ENCODE measurements around the gene C11orf21.
A peak's percentile ranks its signal among the peaks of the same experiment; 100 is the strongest.

The C11orf21 gene

GRCh38 chr11:2270322-2271076 lies 31.2 kb downstream of the C11orf21 start, which contains the start of gene ASCL2:
ASCL2 (minus strand) TSS chr11:2270588; CDS start chr11:2270332, 256 bp downstream.
- no peak for DNase-seq

- DNase-seq = peak; percentile 41
These were observed 32.0 kb downstream of the C11orf21 start for GRCh38 chr11:2269601-2270321.

DNA sequence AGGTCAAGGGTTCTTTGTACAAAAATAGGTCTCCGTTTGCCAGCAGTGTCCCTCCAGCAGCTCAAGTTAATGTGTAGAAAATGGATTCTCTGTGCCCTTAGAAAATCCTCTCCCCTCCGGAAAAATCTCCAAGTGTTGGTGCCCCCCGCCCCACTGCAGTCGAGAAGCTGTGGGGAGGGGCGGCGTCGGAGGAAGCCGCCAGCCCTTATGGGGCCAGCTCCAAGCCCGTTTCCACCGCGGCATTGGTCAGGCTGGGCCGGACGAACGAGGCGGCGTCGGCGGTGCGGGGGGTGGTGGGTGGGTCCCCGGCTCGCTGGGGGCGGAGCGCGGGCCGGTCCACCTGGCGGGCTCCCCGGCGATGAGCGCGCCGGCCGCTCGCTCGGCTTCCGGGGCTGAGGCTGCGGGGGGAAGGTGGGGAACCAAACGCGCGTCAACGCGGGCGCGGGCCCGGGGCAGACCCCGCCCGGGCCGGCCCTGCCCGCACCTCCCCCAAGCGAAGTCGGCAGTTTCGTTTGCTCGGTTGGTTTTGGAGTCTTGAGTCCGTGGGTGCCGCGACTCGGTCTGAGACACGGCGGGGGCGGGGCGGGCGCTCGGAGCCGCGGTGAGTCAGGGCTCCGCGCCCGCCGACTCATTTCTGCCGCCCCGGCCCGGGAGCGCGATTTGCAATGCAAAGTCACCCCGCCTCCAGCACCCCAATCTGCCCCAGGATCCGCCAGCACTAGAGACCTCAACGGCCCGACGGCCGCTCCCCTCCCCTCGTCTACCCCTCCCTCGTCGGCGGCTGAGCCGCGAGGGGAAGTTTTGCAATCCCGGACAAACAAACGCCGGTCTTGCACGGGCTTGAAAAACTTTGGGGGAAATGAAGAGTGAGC lies 32.8 kb downstream of the C11orf21 start:
- DNase-seq = peak; percentile 54

DNA sequence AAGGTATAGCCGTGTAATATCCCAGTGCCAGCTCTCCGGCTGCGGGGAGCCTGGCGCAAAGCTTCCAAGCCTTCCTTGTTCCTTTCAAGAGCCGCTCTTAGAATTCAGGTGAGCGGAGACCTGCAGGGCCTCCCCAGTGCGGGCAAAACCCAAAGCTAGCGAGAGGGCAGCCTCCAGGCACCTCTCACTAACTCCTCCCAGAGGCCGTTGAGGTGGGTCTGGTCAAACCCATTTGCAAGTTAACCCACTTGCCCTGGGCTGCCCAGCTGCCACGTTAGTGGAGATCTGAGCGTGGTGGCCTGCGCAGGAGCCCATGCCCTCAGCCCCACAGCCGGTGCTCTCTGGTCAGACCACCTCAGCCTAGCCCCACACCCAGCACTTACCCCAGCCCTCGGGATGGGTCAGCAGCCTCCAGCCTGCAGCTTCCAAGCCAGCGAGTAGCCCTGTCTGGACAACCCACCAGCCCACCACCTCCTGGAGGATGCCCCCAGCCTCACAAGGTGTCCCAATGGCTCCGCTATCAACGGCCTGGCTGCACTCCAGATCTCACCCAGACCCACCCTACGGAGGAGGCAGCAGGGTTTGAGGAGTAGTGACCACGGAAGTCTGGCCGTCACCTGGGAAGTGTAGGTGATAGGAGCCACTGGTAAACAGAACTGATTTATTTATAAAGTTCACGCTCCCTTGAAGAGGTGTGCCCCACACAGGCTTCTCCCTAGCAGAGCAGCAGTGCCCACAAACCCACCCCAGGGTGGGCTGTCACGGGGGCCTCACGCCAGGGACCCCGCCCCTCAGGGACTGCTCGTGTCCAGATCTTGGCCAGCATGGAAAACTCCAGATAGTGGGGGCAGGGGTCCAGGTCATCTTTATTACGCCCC lies 33.6 kb downstream of the C11orf21 start:
- DNase-seq = no peak

DNA sequence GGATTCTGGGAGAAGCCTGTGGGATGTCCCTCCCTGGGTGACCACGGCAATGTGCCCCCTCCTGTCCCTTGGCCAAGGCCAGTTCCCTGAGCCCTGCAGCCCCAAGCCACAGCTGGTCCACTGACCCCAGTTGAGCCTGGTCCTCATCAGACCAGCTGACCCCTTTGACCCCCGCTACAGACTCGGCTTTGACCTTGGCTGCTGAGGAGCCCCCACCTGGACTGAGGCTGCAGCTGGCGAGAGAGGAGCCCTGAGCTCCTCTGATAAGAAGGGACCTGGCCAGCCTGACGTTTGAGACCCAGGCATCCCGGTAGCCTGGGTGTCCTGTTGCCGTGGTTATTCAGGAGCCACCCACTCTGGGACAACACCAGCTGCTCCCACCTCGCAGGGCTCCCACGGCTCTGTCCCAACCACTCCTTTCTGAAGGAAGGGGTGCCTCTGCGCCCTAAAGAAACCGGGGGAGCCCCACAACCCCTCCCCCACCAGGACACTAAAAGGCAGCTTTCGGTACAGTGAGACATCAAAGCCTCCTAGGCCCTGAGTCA lies 34.3 kb downstream of the C11orf21 start:
- no peak for DNase-seq

- no peak for DNase-seq
These were observed 35.0 kb downstream of the C11orf21 start for GRCh38 chr11:2266586-2267305.

- no peak for DNase-seq
These were observed 35.7 kb downstream of the C11orf21 start for GRCh38 chr11:2265854-2266585.

GRCh38 chr11:2265396-2265795 lies 36.3 kb downstream of the C11orf21 start:
- DNase-seq = no peak

DNA sequence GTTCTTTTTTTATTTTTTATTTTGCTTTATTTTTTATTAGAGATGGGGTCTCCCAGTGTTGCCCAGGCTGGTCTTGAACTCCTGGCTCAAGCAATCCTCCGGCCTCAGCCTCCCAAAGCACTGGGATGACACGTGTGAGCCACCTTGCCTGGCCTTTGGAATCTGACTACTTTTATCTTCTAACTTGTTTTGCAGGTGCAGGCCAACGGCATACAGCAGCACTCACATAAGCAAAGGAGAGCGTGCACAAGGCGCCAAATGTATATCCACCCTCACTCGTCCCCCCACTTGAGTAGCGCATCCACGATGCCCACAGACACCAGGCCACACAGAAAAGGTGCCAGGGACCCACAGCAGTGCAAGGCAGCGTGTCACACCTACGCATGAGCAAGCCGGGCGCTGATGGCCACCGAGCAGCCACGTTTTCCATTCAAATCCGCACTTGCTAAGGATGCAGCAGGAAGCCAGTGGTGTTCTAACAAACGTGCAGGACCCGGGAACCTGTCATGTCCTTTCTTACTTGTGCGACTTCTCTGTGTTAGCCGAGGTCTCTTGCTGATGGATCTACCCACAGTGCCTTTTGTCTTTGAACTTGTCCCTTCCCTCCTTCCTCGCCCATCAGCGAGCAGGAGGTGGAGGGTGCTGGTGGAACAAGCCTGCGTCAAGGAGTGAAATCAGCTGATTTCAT lies 37.2 kb downstream of the C11orf21 start:
- no peak for DNase-seq

GRCh38 chr11:2263724-2264360 lies 37.9 kb downstream of the C11orf21 start:
- DNase-seq = no peak

DNA sequence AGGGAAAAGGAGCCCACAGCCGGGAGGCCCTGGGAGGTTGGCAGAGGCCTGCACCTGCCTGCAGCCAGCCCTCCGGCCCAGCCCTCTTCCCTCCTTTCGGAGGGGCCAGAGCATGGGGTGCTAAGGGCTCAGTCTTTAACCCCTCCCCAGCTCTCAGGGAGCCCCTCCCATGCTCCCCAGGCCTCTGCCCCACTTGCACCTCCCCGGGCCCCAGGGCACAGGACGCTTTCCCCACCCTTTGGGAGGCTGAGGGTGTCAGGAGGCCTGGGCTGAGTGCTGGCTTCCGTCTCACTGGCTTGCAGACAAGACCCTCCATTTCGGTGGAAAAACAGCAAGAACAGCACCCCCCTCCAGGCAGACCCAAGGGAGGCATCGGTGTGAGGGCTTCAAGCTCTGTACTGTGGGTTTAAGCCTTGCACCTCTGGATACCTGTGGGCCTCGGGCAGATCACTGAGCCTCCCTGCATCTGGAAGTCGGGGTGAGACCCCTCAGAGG lies 38.6 kb downstream of the C11orf21 start:
- no peak for DNase-seq

GRCh38 chr11:2262301-2263070 lies 39.2 kb downstream of the C11orf21 start:
- DNase-seq = no peak

- DNase-seq = no peak
These were observed 40.1 kb downstream of the C11orf21 start for GRCh38 chr11:2261436-2262230.

GRCh38 chr11:2260491-2261364 lies 41.0 kb downstream of the C11orf21 start:
- no peak for DNase-seq

- no peak for DNase-seq
These were observed 41.7 kb downstream of the C11orf21 start for GRCh38 chr11:2259897-2260451.

GRCh38 chr11:2259466-2259830 lies 42.3 kb downstream of the C11orf21 start:
- DNase-seq = no peak

Measured in activated gamma-delta T cell (primary cell).